LNCAP (cell line): ENCODE data around the gene UAP1L1.

Source experiments
- CTCF ChIP-seq: fragments of 450-650 bp; IDR thresholded peaks from 2 replicates; pipeline ENCODE4 v1.5.1; 2017; ENCODE audit warnings: mild to moderate bottlenecking

Gene UAP1L1

GRCh38 chr9:137057545-137057944 is 19.8 kb upstream of the UAP1L1 start:
- TF ChIP-seq CTCF = no peak

- TF ChIP-seq CTCF = no peak
Measured at GRCh38 chr9:137058521-137059234, 18.6 kb upstream of the UAP1L1 start.

GRCh38 chr9:137062384-137062783 is 14.9 kb upstream of the UAP1L1 start:
- no peak for TF ChIP-seq CTCF

- no peak for TF ChIP-seq CTCF
Measured at GRCh38 chr9:137063311-137064026, 13.8 kb upstream of the UAP1L1 start.

GRCh38 chr9:137064027-137064879 is 13.1 kb upstream of the UAP1L1 start:
- TF ChIP-seq CTCF = peak; percentile 97

- no peak for TF ChIP-seq CTCF
Measured at GRCh38 chr9:137064880-137065164, 12.5 kb upstream of the UAP1L1 start.

- no peak for TF ChIP-seq CTCF
Measured at GRCh38 chr9:137065336-137065967, 11.9 kb upstream of the UAP1L1 start.
